GM12878 (cell line): Measurements from ENCODE around the gene SHROOM3.

Experiments used
- ATF2 ChIP-seq: IDR thresholded peaks from 2 replicates; pipeline ENCODE4 v1.6.1; 2012; ENCODE audit warnings: low read length, inconsistent platforms
- BHLHE40 ChIP-seq, 2 experiments: fragments of 450-650 bp in 1 of 2; IDR thresholded peaks; 2 replicates each; pipeline ENCODE4 v1.6.1; 2011 to 2017; ENCODE audit warnings: low read depth in 2 of 2, borderline replicate concordance in 1 of 2, improper control_type of control experiment in 1 of 2, low read length in 1 of 2, mild to moderate bottlenecking in 1 of 2
- CTCF ChIP-seq, 3 experiments: IDR thresholded peaks in 2 of 3; conservative IDR thresholded peaks in 1 of 3; 2 replicates each; pipeline ENCODE4 v1.5.1; 2011; ENCODE audit warnings: low read depth in 3 of 3, low read length in 3 of 3, mild to moderate bottlenecking in 3 of 3, control low read depth in 2 of 3, moderate library complexity in 2 of 3, inconsistent platforms in 1 of 3, mixed read lengths in 1 of 3; ENCODE audit not compliant: control insufficient read depth in 2 of 3, insufficient read depth in 1 of 3; ENCODE audit errors: extremely low read depth in 1 of 3
- EZH2 ChIP-seq: IDR thresholded peaks from 2 replicates; pipeline ENCODE4 v1.6.1; 2012; ENCODE audit warnings: low read depth, mild to moderate bottlenecking, control low read depth, inconsistent platforms, low read length, borderline replicate concordance; ENCODE audit not compliant: control insufficient read depth
- FOXK2 ChIP-seq: fragments of 450-650 bp; IDR thresholded peaks from 2 replicates; pipeline ENCODE4 v1.6.1; 2017; ENCODE audit warnings: mild to moderate bottlenecking, moderate library complexity
- KDM1A ChIP-seq: fragments of 200-600 bp; sonication (generic); IDR thresholded peaks from 2 replicates; pipeline ENCODE4 v1.6.1; 2016; ENCODE audit warnings: borderline replicate concordance
- MAX ChIP-seq: IDR thresholded peaks from 2 replicates; pipeline ENCODE4 v1.6.1; 2012; ENCODE audit warnings: low read depth, low read length, improper control_type of control experiment
- MYC ChIP-seq: IDR thresholded peaks from 2 replicates; pipeline ENCODE4 v1.6.1; 2011; ENCODE audit warnings: mild to moderate bottlenecking, low read length, moderate library complexity, inconsistent platforms; ENCODE audit not compliant: insufficient read depth, insufficient replicate concordance, insufficient read length, severe bottlenecking
- POLR2A ChIP-seq: IDR thresholded peaks from 2 replicates; pipeline ENCODE4 v1.6.1; 2011; ENCODE audit warnings: low read depth, mild to moderate bottlenecking, low read length
- SUZ12 ChIP-seq: fragments of 200-600 bp; sonication (generic); IDR thresholded peaks from one replicate; pipeline ENCODE4 v1.6.1; 2018; ENCODE audit warnings: antibody characterized with exemption, mild to moderate bottlenecking; ENCODE audit not compliant: unreplicated experiment
- USF2 ChIP-seq: IDR thresholded peaks from 2 replicates; pipeline ENCODE4 v1.6.1; 2011; ENCODE audit warnings: low read depth, low read length, improper control_type of control experiment, borderline replicate concordance

GRCh38 chr4:76736414-76736813, 301.4 kb downstream of the SHROOM3 start:
- TF ChIP-seq KDM1A (no peak), EZH2 (no peak), SUZ12 (no peak), FOXK2 (no peak), ATF2 (no peak), MAX (no peak), BHLHE40 (IDR thresholded peaks at IDR 0.05; ENCODE audit: borderline replicate concordance in 1 of 2, low read depth in 2 of 2, low read length in 1 of 2) (no peak), CTCF (IDR thresholded peaks at IDR 0.05 in 2 of 3, conservative IDR thresholded peaks at IDR 0.05 in 1 of 3; ENCODE audit: control insufficient read depth in 2 of 3, extremely low read depth in 1 of 3, insufficient read depth in 1 of 3, low read depth in 3 of 3, low read length in 3 of 3) (no peak), POLR2A (no peak), MYC (no peak), USF2 (no peak)
